ENCODE data around the gene ANGPTL5. TPM values are rescaled to one million over a fixed set of nuclear protein-coding genes. Genes with fewer than 3 reads are reported as not detected.
"Not testable (repeated sequence)": the region's sequence is repeated elsewhere in the genome, so short reads cannot be mapped to it uniquely, and the experiment has no call there.

ANGPTL5 gene
- 1 to 10 TPM in 1 of 2 donors, under 1 TPM in 1; 0.42 to 2.0 TPM for total RNA-seq

GRCh38 chr11:101916422-101916821 lies at the start of gene ANGPTL5:
TSS of gene ANGPTL5 (minus strand) at chr11:101916522. CDS start at chr11:101907909, 8,613 bp downstream.
- no peaks in the 10 kb centered on the region for H3K36me3 ChIP-seq
- no peak for ATAC-seq (ENCODE audit: insufficient number of reproducible peaks, low FRiP score, low read depth)
- TF ChIP-seq CTCF (IDR thresholded peaks at IDR 0.05) = no peak

GRCh38 chr11:101964200-101964599 lies 47.9 kb upstream of the ANGPTL5 start:
- not testable (repeated sequence) for H3K27ac ChIP-seq; H3K27me3 ChIP-seq (replicated peaks; ENCODE audit: insufficient read depth); H3K9me3 ChIP-seq; H3K4me3 ChIP-seq; ATAC-seq (ENCODE audit: insufficient number of reproducible peaks, low FRiP score, low read depth); H3K4me1 ChIP-seq (ENCODE audit: control insufficient read depth in 1 of 2, low read depth in 2 of 2); DNase-seq (ENCODE audit: low spot score); H3K36me3 ChIP-seq

More at GRCh38 chr11:101916422-101916821, at the start of gene ANGPTL5:
- Histone ChIP-seq H3K27ac (peak within 1 kb of the TSS; percentile 89 to 93), H3K4me3 (peak within 1 kb of the TSS; percentile 81), H3K27me3 (replicated peaks; ENCODE audit: insufficient read depth) (no peaks in the 10 kb centered on the region), H3K4me1 (ENCODE audit: control insufficient read depth in 1 of 2, low read depth in 2 of 2) (peaks cover 3 to 31% of the 10 kb centered on the region in 2 donors), H3K9me3 (no peaks in the 10 kb centered on the region)
- no peak for DNase-seq (ENCODE audit: low spot score)

GRCh38 chr11:101960231-101960630 lies 43.9 kb upstream of the ANGPTL5 start:
- H3K27ac ChIP-seq = no peak overlapping the region
- H3K4me1 ChIP-seq (ENCODE audit: control insufficient read depth in 1 of 2, low read depth in 2 of 2) = no peaks in the 10 kb centered on the region
- no peak for DNase-seq (ENCODE audit: low spot score)
- no peak for ATAC-seq (ENCODE audit: insufficient number of reproducible peaks, low FRiP score, low read depth)
- no peaks in the 10 kb centered on the region for H3K27me3 ChIP-seq (replicated peaks; ENCODE audit: insufficient read depth)
- no peak overlapping the region for H3K4me3 ChIP-seq
- H3K36me3 ChIP-seq = peaks cover 12% of the 10 kb centered on the region
- no peaks in the 10 kb centered on the region for H3K9me3 ChIP-seq
- TF ChIP-seq CTCF (IDR thresholded peaks at IDR 0.05) = no peak

- peaks cover 7% of the 10 kb centered on the region for H3K36me3 ChIP-seq
- no peaks in the 10 kb centered on the region for H3K27me3 ChIP-seq (replicated peaks; ENCODE audit: insufficient read depth)
- no peaks in the 10 kb centered on the region for H3K4me1 ChIP-seq (ENCODE audit: control insufficient read depth in 1 of 2, low read depth in 2 of 2)
- H3K9me3 ChIP-seq = no peaks in the 10 kb centered on the region
- no peak overlapping the region for H3K4me3 ChIP-seq
- ATAC-seq (ENCODE audit: insufficient number of reproducible peaks, low FRiP score, low read depth) (no peak), DNase-seq (ENCODE audit: low spot score) (no peak)
- TF ChIP-seq CTCF (IDR thresholded peaks at IDR 0.05) = no peak
- H3K27ac ChIP-seq = no peak overlapping the region
These were observed 39.4 kb upstream of the ANGPTL5 start for GRCh38 chr11:101955701-101956100.

- Histone ChIP-seq H3K9me3 (no peaks in the 10 kb centered on the region), H3K4me1 (ENCODE audit: control insufficient read depth in 1 of 2, low read depth in 2 of 2) (no peaks in the 10 kb centered on the region), H3K36me3 (peaks cover 7% of the 10 kb centered on the region), H3K4me3 (no peak overlapping the region), H3K27me3 (replicated peaks; ENCODE audit: insufficient read depth) (no peaks in the 10 kb centered on the region), H3K27ac (no peak overlapping the region)
- no peak for DNase-seq (ENCODE audit: low spot score)
- ATAC-seq (ENCODE audit: insufficient number of reproducible peaks, low FRiP score, low read depth) = no peak
- TF ChIP-seq CTCF (IDR thresholded peaks at IDR 0.05) = no peak
These were observed 39.0 kb upstream of the ANGPTL5 start for GRCh38 chr11:101955278-101955677.

GRCh38 chr11:101949680-101950220 lies 33.4 kb upstream of the ANGPTL5 start:
- no peaks in the 10 kb centered on the region for H3K27me3 ChIP-seq (replicated peaks; ENCODE audit: insufficient read depth)
- H3K4me3 ChIP-seq = no peak overlapping the region
- H3K4me1 ChIP-seq (ENCODE audit: control insufficient read depth in 1 of 2, low read depth in 2 of 2) = no peaks in the 10 kb centered on the region
- no peak for DNase-seq (ENCODE audit: low spot score)
- no peak for TF ChIP-seq CTCF (IDR thresholded peaks at IDR 0.05)
- ATAC-seq (ENCODE audit: insufficient number of reproducible peaks, low FRiP score, low read depth) = no peak
- H3K9me3 ChIP-seq = no peaks in the 10 kb centered on the region
- H3K36me3 ChIP-seq = no peaks in the 10 kb centered on the region
- H3K27ac ChIP-seq = no peak overlapping the region

Data from thoracic aorta (tissue), 2 donors.